RCC 7860 (cell line): ENCODE results near the gene RALGAPA2.

Experiments used
- DNase-seq: peaks from one replicate; pipeline ENCODE4 v3.0.0-alpha.2; 2015; ENCODE audit warnings: low spot score
- FAIRE-seq: peaks from 2 replicates; lab custom pipeline; 2012; peaks lifted over from hg19 to GRCh38; lab: Jason Lieb, UNC

The RALGAPA2 gene

GRCh38 chr20:20480689-20481088 lies 231.8 kb downstream of the RALGAPA2 start:
- DNase-seq (no peak), FAIRE-seq (no peak)

DNA sequence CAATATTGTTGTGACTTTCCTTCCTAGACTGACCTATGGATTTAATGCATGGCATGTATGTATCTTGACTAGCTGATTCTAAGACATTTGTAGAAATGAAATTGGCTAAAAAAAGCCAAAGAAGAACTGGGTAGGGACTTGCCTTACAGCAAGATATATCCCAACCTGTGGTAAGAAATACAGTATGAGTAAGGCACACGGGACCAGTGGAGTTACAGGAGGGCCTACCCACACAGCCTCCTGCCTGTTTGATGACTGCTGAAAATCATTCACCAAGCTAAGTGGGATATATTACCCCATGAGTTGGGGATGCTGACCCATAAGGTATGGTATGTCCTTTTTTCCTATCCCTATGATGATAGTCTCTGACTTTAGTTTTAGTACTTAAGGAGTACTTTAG lies 232.3 kb downstream of the RALGAPA2 start:
- FAIRE-seq (no peak), DNase-seq (no peak)

DNA sequence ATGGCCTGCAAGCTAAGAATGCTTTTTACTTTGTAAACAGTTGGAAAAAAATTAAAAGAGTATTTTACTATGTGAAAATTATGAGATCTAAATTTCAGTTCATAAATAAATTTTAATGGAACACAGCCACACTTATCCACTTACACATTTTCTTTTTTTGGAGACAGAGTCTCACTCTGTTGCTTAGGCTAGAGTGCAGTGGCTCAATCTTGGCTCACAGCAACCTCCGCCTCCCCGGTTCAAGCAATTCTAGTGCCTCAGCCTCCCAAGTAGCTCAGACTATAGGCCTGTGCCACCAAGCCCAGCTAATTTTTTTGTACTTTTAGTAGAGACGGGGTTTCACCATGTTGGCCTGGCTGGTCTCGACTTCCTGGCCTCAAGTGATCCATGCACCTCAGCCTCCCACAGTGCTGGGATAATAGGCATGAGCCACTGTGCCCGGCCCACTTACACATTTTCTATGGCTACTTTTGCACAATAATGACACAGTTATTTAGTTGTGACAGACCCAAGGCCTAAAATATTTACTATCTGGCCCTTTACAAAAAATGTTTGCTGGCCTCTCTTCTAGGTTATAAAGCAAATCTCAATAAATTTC lies 234.9 kb downstream of the RALGAPA2 start:
- FAIRE-seq (no peak), DNase-seq (no peak)

- no peak for DNase-seq
These were observed 235.9 kb downstream of the RALGAPA2 start for GRCh38 chr20:20476504-20476903.

GRCh38 chr20:20473657-20474056 lies 238.8 kb downstream of the RALGAPA2 start:
- no peak for FAIRE-seq
- no peak for DNase-seq

More at GRCh38 chr20:20476504-20476903, 235.9 kb downstream of the RALGAPA2 start:
- FAIRE-seq, result no peak

GRCh38 chr20:20472684-20473274 lies 239.7 kb downstream of the RALGAPA2 start:
- FAIRE-seq, result no peak
- DNase-seq, result no peak

DNA sequence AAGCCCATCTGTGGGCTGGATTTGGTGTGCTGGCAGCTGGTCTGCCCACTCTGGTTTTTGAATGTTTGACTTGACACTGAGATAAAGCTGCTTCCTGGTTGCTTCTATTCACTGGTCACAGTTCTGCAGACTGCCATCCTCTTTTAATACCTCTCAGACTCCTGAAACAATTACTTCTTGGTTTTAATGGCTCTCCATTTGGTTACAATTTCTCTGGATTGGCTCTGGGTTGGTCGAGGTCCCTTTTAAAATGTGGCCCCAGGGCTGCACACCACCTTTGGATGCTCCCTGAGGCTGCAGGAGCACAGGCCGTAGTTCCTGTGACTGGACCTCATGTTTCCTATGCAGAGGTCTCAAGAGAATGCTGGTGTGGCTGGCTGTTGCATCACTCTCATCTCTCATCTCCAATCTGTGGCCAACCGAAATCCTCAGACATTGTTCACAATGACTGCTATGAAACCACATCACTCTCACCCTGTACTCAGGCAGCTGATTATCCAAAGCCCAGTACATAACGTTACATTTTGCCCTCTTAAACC lies 246.0 kb downstream of the RALGAPA2 start:
- peak; percentile 55 for DNase-seq
- peak; percentile 7 for FAIRE-seq

DNA sequence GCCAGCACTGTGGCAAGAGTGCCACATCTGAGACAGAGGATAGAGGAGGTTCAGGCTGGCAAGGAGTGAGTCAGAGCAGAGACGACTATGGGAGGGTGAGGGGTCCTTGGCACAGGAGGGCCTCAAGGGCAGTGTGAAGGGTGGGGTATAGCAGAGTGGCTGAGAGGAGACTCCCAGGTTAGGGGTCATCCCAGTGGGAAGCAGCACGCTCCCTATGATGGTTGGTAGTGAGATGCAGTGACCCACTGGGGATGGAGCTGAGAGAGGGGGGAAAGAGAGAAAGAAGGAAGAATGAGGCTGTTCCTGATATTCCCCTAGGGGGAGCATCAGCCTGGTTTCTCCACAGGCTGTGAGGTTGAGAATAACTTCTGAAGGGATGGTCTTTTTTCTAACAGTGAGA lies 247.2 kb downstream of the RALGAPA2 start:
- DNase-seq (no peak), FAIRE-seq (no peak)

DNA sequence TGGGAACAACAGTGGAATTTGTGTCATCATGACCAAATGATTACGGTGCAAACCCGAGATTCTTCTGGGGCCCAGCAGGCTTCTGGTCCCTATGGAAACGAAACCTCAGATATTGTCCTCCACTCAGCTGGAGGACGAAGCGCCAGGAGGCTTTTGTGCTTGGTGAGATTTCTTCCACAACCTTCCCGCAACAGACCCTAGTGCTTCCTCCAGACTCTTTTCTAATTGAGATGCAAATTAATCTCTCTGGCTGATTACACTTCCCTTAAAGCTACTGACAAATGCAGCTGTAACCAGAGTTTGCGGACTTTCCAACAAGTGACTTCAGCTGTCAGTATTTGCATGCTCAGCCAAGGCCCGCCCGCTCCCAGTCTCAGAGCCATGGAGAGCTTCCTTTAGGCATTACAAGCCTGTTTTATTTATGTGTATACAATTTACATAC lies 248.5 kb downstream of the RALGAPA2 start:
- FAIRE-seq, result no peak
- no peak for DNase-seq

DNA sequence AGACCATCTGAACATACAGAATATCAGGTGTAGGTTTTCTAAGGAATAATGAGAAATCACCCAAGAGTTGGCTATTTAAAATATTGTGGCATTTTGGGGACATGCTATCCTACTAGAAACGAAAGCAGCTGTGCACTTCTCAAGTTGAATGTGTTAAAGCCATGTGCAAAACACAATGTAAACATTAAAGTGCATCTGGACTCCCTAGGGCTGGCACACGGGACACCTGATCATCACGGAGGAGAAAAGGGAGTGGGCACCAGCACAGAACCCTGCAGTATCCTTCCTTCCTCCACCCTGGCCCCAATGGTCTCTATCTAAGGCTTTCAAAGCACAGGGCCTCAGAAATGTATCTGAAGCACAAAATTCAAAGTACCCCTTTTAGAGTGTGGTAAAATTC lies 250.3 kb downstream of the RALGAPA2 start:
- FAIRE-seq, result no peak
- DNase-seq, result no peak

DNA sequence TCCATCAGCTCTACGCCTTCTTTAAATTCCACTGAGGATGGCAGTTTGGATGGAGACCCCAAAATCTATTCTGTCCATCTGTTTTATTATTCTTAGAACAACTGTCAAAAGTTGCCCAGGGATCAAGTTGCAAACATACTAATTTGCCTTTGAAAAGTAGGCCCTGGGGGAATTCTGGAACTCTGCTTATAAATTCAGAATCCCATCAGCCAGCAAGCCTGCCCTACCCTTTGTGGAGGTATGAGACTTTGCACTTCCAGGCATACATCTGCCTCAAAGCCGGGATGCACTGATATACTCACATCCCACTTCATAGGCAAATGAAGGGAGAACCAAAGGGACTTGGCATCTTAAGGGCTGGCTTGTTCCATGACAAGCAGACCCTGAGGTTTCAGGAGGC lies 250.9 kb downstream of the RALGAPA2 start:
- FAIRE-seq (no peak), DNase-seq (no peak)

GRCh38 chr20:20459726-20460125 lies 252.7 kb downstream of the RALGAPA2 start:
- FAIRE-seq (no peak), DNase-seq (no peak)

DNA sequence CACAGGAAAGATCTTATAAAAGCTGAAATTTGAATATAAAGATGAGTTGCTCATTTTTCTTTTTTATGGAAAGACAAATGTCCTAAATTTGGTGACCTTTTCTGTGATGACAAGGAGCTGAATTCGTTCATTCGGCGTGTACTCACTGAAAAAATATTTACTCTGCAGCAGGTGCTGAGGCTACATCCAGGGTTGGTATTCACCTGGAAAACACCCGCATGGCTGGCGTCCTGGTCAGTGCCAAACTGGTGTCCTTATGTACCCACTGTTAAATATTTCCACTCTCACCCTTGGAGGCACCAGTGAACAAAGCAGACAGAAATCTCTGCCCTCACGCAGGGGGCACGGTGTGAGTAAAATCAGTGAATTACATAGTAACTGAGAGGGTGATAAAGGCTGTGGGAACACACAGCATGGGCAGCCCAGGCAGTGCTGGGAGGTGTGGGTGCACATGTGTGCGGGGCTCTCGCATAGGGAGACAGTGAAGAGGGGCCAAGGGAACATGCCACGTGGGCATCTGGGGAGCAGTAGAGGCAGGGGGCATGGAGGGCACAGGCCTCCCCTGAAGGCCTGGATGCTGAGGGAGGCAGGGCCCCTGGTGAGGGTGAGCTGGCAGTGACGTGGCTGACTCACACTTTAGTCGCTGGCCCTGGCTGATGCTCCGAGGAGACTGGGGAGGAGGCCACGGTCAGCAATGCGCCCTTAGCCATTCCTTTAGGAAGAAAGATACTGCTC lies 254.9 kb downstream of the RALGAPA2 start:
- no peak for DNase-seq
- FAIRE-seq, result no peak

DNA sequence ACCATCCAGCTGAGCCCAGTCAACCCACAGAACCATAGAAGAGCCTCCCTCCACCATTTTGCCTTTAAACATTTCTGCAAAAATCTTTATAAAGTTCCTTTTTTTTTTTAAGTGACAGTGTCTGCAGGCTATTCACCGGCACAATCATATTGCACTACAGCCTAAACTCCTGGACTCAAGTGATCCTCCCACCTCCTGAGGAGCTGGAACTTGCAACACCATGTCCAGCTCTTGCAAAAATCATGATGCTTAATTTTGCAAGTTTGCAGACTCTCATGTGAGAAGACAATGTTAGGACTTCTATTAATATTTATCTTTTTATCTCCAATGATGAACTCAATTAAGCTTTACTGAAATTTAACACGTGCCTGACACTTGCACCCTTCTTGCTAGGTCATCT lies 255.7 kb downstream of the RALGAPA2 start:
- DNase-seq (no peak), FAIRE-seq (no peak)

DNA sequence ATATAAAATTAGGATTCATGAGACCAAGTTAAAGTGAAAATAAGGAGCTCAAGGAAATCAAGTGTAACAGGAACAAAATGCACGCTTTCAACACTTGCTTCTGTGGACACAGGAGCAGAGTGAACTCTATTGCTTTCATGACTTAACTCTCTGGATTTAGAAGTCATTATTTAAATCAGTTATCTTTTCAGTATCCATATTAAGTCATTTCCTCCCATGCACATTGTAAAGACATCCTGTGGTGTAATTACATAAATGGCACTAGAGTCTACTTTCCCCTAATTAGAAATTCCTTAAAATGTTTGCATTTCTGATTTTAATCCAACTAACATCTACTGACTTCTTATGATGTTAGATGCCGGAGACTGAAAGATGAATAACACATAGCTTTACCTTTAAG lies 256.5 kb downstream of the RALGAPA2 start:
- FAIRE-seq, result no peak
- no peak for DNase-seq

- no peak for DNase-seq
- no peak for FAIRE-seq
These were observed 257.4 kb downstream of the RALGAPA2 start for GRCh38 chr20:20454850-20455627.

GRCh38 chr20:20454367-20454766 lies 258.1 kb downstream of the RALGAPA2 start:
- FAIRE-seq (no peak), DNase-seq (no peak)

DNA sequence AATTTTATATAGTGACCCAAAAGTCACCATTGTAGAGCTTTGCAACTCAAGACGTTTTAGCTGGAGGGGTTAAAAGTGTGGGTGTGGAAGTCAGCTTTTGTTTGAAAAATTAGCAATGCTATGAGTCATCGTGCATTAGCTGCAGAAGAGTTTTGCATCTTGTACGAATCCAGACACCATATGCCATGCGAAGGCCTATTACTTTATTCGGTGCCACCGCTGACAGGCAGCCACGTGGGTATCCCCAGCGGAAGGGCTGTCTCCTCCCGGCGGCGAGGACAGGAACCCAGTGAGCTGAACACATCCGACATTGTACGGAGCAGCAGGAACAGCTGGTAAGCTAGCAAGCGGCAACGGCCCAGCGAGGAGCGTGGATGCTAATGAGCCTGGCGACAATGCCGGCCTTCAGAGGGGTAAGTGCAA lies 260.2 kb downstream of the RALGAPA2 start:
- FAIRE-seq (no peak), DNase-seq (no peak)

DNA sequence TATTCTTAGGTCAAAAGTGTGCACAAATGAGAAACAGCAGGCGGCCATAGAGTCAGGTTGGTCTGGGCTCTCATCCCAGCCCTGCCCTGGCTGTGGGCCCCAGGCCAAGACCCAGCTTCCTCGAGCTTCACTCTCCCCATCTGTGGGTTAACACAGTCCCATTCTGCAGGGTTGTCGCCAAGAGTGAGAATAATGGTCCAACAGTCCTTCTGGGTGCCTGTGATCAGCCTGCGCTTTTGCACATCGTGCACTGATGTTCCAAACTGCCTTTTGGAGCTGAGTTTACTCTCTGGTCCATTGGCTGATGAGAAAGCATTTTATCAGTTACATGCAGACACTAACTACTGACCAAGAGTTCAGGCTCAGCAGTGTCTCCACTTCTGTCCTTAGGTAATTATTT lies 261.9 kb downstream of the RALGAPA2 start:
- DNase-seq, result no peak
- no peak for FAIRE-seq

GRCh38 chr20:20448881-20449280 lies 263.6 kb downstream of the RALGAPA2 start:
- no peak for FAIRE-seq
- no peak for DNase-seq

DNA sequence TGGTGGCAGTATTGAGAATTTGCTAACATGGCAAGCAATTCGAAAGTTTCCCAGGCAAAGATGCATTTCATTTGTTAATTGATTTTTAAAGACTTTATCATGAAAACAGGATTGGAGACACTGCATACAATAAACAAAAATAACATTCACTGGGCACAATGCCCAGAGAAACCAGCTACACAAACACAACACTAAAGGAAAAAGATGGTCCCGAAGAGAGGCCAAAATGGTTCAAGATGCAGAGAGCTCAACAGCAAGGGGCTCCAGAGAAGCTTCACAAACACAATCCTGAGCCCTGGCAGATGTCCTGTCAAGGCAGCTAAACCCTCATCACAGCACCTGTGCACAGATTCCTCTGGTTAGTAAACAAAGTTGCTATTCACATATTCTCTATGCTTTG lies 265.2 kb downstream of the RALGAPA2 start:
- FAIRE-seq (no peak), DNase-seq (no peak)
